GM12878 (cell line): ENCODE measurements around the gene UNC93A. TPM values are rescaled to one million over a fixed set of nuclear protein-coding genes. Genes with fewer than 3 reads are reported as not detected.
"Not testable (repeated sequence)": the region's sequence is repeated elsewhere in the genome, so short reads cannot be mapped to it uniquely, and the experiment has no call there.

Experiments used
- ATAC-seq: fragments of 200-7000 bp; cut with Tn5 transposase; 3 replicates; pipeline ENCODE4 v1.9.1; 2020; ENCODE audit warnings: mild to moderate bottlenecking, moderate library complexity
- BruUV-seq: library from RNA; stranded (reverse); fragments of 400-500 nt; replicated peaks from 2 replicates; lab custom pipeline; 2021; lab: Mats Ljungman, UMichigan
- CTCF ChIA-PET: fragments of 300-600 bp; sonication (Branson Sonifier 250); formaldehyde crosslinking; extraction: SDS; loops from one replicate; lab custom pipeline; 2021; ENCODE audit warnings: inconsistent platforms; lab: Yijun Ruan, JAX
- POLR2A ChIA-PET: fragments of 350-600 bp; formaldehyde crosslinking; extraction: SDS; loops from one replicate; lab custom pipeline; 2021; ENCODE audit warnings: inconsistent platforms; lab: Charles Lee
- RAD21 ChIA-PET: fragments of 300-600 bp; sonication (Branson Sonifier 250); formaldehyde crosslinking; loops from one replicate; lab custom pipeline; 2023; ENCODE audit warnings: antibody characterized with exemption; ENCODE audit not compliant: unreplicated experiment; lab: Charles Lee
- SMC1A ChIA-PET: fragments of 300-600 bp; sonication (Branson Sonifier 250); formaldehyde crosslinking; loops from one replicate; lab custom pipeline; 2023; ENCODE audit not compliant: unreplicated experiment, uncharacterized antibody; lab: Charles Lee
- DNase-seq: peaks from one replicate; pipeline ENCODE4 v3.0.0-alpha.2; 2011; ENCODE audit warnings: low read depth, low spot score
- FAIRE-seq: peaks from 3 replicates; lab custom pipeline; 2011; peaks lifted over from hg19 to GRCh38; lab: Jason Lieb, UNC
- H2AFZ ChIP-seq: 2 replicates; pipeline ENCODE4 v1.6.0; 2011; ENCODE audit warnings: low read depth, low read length, control low read depth; ENCODE audit not compliant: control insufficient read depth
- H3K27ac ChIP-seq: 2 replicates; pipeline ENCODE4 v1.5.1; 2011; ENCODE audit warnings: control low read depth; ENCODE audit not compliant: control insufficient read depth, insufficient read depth
- H3K27me3 ChIP-seq, 2 experiments: replicated peaks in 1 of 2; 2 replicates each; pipeline versions ENCODE4 v1.6.0 to v1.6.1; 2011; ENCODE audit warnings: low read length in 1 of 2; ENCODE audit not compliant: control insufficient read depth in 2 of 2, insufficient read depth in 2 of 2
- H3K36me3 ChIP-seq, 2 experiments: 2 replicates each; pipeline ENCODE4 v1.5.1; 2011; ENCODE audit warnings: low read length in 1 of 2; ENCODE audit not compliant: control insufficient read depth in 2 of 2, insufficient read depth in 2 of 2
- H3K4me1 ChIP-seq: 2 replicates; pipeline ENCODE4 v1.6.1; 2011; ENCODE audit warnings: mild to moderate bottlenecking, low read length, moderate library complexity, mixed read lengths; ENCODE audit not compliant: control insufficient read depth, insufficient read depth
- H3K4me2 ChIP-seq: 2 replicates; pipeline ENCODE4 v1.6.0; 2011; ENCODE audit warnings: control low read depth; ENCODE audit not compliant: control insufficient read depth, insufficient read depth
- H3K4me3 ChIP-seq: fragments of 200-600 bp; sonication (generic); 2 replicates; pipeline ENCODE4 v1.5.1; 2016
- H3K79me2 ChIP-seq: 2 replicates; pipeline ENCODE4 v1.6.0; 2011; ENCODE audit warnings: low read length; ENCODE audit not compliant: control insufficient read depth, insufficient read depth
- H3K9ac ChIP-seq: 2 replicates; pipeline ENCODE4 v1.8.0; 2011; ENCODE audit warnings: low read length, control low read depth, mixed read lengths; ENCODE audit not compliant: control insufficient read depth, insufficient read depth
- H3K9me3 ChIP-seq: replicated peaks from 3 replicates; pipeline ENCODE4 v1.5.1; 2011; ENCODE audit warnings: mild to moderate bottlenecking, low read length; ENCODE audit not compliant: control insufficient read depth, insufficient read depth
- H4K20me1 ChIP-seq: 2 replicates; pipeline ENCODE4 v1.6.0; 2011; ENCODE audit not compliant: control insufficient read depth, insufficient read depth
- CTCF ChIP-seq, 3 experiments: IDR thresholded peaks in 2 of 3; conservative IDR thresholded peaks in 1 of 3; 2 replicates each; pipeline ENCODE4 v1.5.1; 2011; ENCODE audit warnings: low read depth in 3 of 3, low read length in 3 of 3, mild to moderate bottlenecking in 3 of 3, control low read depth in 2 of 3, moderate library complexity in 2 of 3, inconsistent platforms in 1 of 3, mixed read lengths in 1 of 3; ENCODE audit not compliant: control insufficient read depth in 2 of 3, insufficient read depth in 1 of 3; ENCODE audit errors: extremely low read depth in 1 of 3
- RAD21 ChIP-seq: IDR thresholded peaks from 2 replicates; pipeline ENCODE4 v1.6.1; 2011; ENCODE audit warnings: mild to moderate bottlenecking, low read depth, low read length, moderate library complexity; ENCODE audit not compliant: insufficient read depth
- SMC3 ChIP-seq: IDR thresholded peaks from 2 replicates; pipeline ENCODE4 v1.6.1; 2011; ENCODE audit warnings: low read length, improper control_type of control experiment, borderline replicate concordance
- WGBS: methylation state at CpG from one replicate; pipeline ENCODE4 v1.1.6; 2016; ENCODE audit warnings: low lambda C conversion rate; ENCODE audit not compliant: insufficient replicate concordance, insufficient coverage; ENCODE audit errors: missing lambda C conversion rate; 5-methylcytosine and 5-hydroxymethylcytosine counted together
- in situ Hi-C: fragments of 300-500 bp; cut with MboI; formaldehyde crosslinking; loops from 9 replicates; pipeline ENCODE4 v1.14.3; 2018; ENCODE audit warnings: mixed read lengths
- intact Hi-C: fragments of 100-400 bp; cut with micrococcal nuclease; formaldehyde crosslinking; loops from one replicate; pipeline ENCODE4 v1.14.2; 2022; ENCODE audit not compliant: unreplicated experiment
- polyA plus RNA-seq, 11 experiments: library from polyadenylated mRNA; depleted of rRNA in 4 of 11; unstranded in 6 of 11; stranded (reverse) in 5 of 11; fragments of >200 nt; fragmentation: Nextera tagmentation in 4 of 11; fragmentation: Illumina TruSeq in 1 of 11; extraction: Ambion mirVana in 4 of 11; extraction: Trizol in 1 of 11; gene quantifications; 1 replicate in 1 of 11; 2 replicates in 10 of 11; pipeline versions ENCODE4 v1.2.1 to v1.2.3, GENCODE V29; 2011 to 2016; ENCODE audit warnings: inconsistent platforms in 2 of 11, missing spikeins in 2 of 11, low read depth in 1 of 11
- total RNA-seq, 4 experiments: library from RNA; depleted of rRNA in 3 of 4; stranded (reverse); fragments of >200 nt in 3 of 4; fragmentation: Illumina TruSeq in 1 of 4; extraction: Trizol in 1 of 4; gene quantifications; 2 replicates each; pipeline versions ENCODE4 v1.2.1 to v1.2.3, GENCODE V29; 2013 to 2021

The UNC93A gene
- total and polyA plus RNA-seq, 10 of the 15 experiments (the other 5 are each of a cell fraction or from before 2014, with no cell fraction given): 0.37 TPM; not detected in 9

GRCh38 chr6:167288591-167289225, 2.4 kb upstream of the UNC93A start:
- H2AFZ ChIP-seq, H3K4me3 ChIP-seq, SMC1A ChIA-PET, H3K27ac ChIP-seq, intact Hi-C loops, H3K9ac ChIP-seq, BruUV-seq, H3K4me2 ChIP-seq, in situ Hi-C loops, H3K79me2 ChIP-seq, H3K4me1 ChIP-seq, POLR2A ChIA-PET, H4K20me1 ChIP-seq, H3K9me3 ChIP-seq, H3K27me3 ChIP-seq, DNase-seq, H3K36me3 ChIP-seq: not testable (repeated sequence)
- FAIRE-seq: peak; percentile 100
- WGBS: 21% methylated on average over 13 of the region's 14 CpGs
- peak; percentile 96 for ATAC-seq
- peak; percentile 23 to 51 (median 27); a peak in 5 of 6 replicates for TF ChIP-seq CTCF (IDR thresholded peaks at IDR 0.05 in 2 of 3, conservative IDR thresholded peaks at IDR 0.05 in 1 of 3; ENCODE audit: control insufficient read depth in 2 of 3, extremely low read depth in 1 of 3, insufficient read depth in 1 of 3, low read depth in 3 of 3, low read length in 3 of 3)
- TF ChIP-seq RAD21: peak; percentile 45
- peak; percentile 56 for TF ChIP-seq SMC3
- RAD21 ChIA-PET: interaction anchor here (1.2 kb wide), 1 partner anchor 622 kb away, joined by 3 read pairs; no protein-coding TSS in a partner anchor
- CTCF ChIA-PET: interaction anchor here (0.7 to 1.7 kb wide), 5 partner anchors 12 to 610 kb away, joined by 3 to 6 read pairs (median 4); no protein-coding TSS in a partner anchor

- SMC1A ChIA-PET: interaction anchor here (1.0 to 1.1 kb wide), 2 partner anchors 128 to 515 kb away, joined by 3 read pairs; no protein-coding TSS in a partner anchor
- H3K4me3 ChIP-seq, ATAC-seq, H3K36me3 ChIP-seq, H3K9ac ChIP-seq, intact Hi-C loops, FAIRE-seq, H4K20me1 ChIP-seq, H3K27ac ChIP-seq, H3K4me1 ChIP-seq, H3K79me2 ChIP-seq, BruUV-seq, H2AFZ ChIP-seq, H3K27me3 ChIP-seq, POLR2A ChIA-PET, in situ Hi-C loops, DNase-seq, H3K4me2 ChIP-seq, H3K9me3 ChIP-seq: not testable (repeated sequence)
- WGBS: 20% methylated on average over 1 of the region's 2 CpGs
- CTCF ChIA-PET: interaction anchor here (0.9 to 2.2 kb wide), 7 partner anchors 11 to 610 kb away, joined by 3 to 15 read pairs (median 4); no protein-coding TSS in a partner anchor
- RAD21 ChIA-PET: interaction anchor here (1.2 to 1.9 kb wide), 2 partner anchors 515 to 622 kb away, joined by 3 to 7 read pairs; no protein-coding TSS in a partner anchor
These were observed 1.8 kb upstream of the UNC93A start for GRCh38 chr6:167289291-167289690.
